ENCODE data around the gene MICU2. TPM values are rescaled to one million over a fixed set of nuclear protein-coding genes. Genes with fewer than 3 reads are reported as not detected.
"Not testable (repeated sequence)": the region's sequence is repeated elsewhere in the genome, so short reads cannot be mapped to it uniquely, and the experiment has no call there.

Gene MICU2
- total and polyA plus RNA-seq, 3 donors from 2014 or later, result 43.2 to 98.9 (median 81.1) TPM

GRCh38 chr13:21596722-21597121 is 7.2 kb downstream of the MICU2 start:
- no peaks in the 10 kb centered on the region for H3K9me3 ChIP-seq
- intact Hi-C loops (cut with DNase I; ENCODE audit: low total_unique reads), result no loop called here

GRCh38 chr13:21595546-21595822 is 8.5 kb downstream of the MICU2 start:
- Histone ChIP-seq H3K9me3 (no peaks in the 10 kb centered on the region), H3K36me3 (ENCODE audit: low read depth, missing control alignments) (no peaks in the 10 kb centered on the region), H3K27ac (no peak overlapping the region), H3K4me3 (no peak overlapping the region), H3K4me1 (no peaks in the 10 kb centered on the region), H3K27me3 (no peaks in the 10 kb centered on the region)
- intact Hi-C loops (cut with DNase I; ENCODE audit: low total_unique reads), result no loop called here
- no peak for TF ChIP-seq CTCF (IDR thresholded peaks at IDR 0.05)
- no peak for TF ChIP-seq POLR2A (IDR thresholded peaks at IDR 0.05)
- DNase-seq, result no peak

More at GRCh38 chr13:21596722-21597121, 7.2 kb downstream of the MICU2 start:
- H3K4me3 ChIP-seq, result no peak overlapping the region
- DNase-seq, result no peak
- H3K36me3 ChIP-seq (ENCODE audit: low read depth, missing control alignments), result no peaks in the 10 kb centered on the region
- H3K27ac ChIP-seq, result no peak overlapping the region
- no peak for TF ChIP-seq CTCF (IDR thresholded peaks at IDR 0.05)
- TF ChIP-seq POLR2A (IDR thresholded peaks at IDR 0.05), result no peak
- H3K27me3 ChIP-seq, result no peaks in the 10 kb centered on the region
- no peaks in the 10 kb centered on the region for H3K4me1 ChIP-seq

GRCh38 chr13:21594715-21595545 is 9.0 kb downstream of the MICU2 start:
- WGBS, 2 donors, result 64 to 92% methylated on average over 3 of the region's 3 CpGs
- intact Hi-C loops (cut with DNase I; ENCODE audit: low total_unique reads), result no loop called here

DNA sequence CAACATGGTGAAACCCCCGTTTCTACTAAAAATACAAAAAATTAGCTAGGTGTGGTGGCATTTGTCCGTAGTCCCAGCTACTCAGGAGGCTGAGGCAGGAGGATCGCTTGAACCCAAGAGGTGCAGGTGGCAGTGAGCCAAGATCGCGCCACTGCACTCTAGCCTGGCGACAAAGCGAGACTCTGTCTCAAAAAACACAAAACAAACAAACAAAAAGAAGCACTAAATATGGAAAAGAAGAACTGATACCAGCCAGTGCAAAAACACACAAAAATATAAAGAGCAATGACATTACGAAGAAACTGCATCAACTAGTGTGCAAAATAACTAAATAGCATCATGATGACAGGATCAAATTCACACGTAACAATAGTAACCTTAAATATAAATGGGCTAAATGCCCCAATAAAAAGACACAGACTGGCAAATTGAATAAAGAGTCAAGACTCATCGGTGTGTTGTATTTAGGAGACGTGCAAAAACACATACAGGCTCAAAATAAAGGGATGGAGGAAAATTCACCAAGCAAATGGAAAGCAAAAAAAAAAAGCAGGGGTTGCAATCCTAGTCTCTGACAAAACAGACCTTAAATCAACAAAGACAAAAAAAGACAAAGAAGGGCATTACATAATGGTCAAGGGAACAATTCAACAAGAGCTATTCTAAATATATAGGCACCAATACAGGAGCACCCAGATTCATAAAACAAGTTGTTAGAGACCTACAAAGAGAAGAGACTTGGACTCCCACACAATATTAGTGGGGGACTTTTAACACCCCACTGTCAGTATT is 13.1 kb downstream of the MICU2 start:
- H3K27me3 ChIP-seq; H3K27ac ChIP-seq; intact Hi-C loops (cut with DNase I; ENCODE audit: low total_unique reads); H3K4me3 ChIP-seq; H3K4me1 ChIP-seq; DNase-seq; H3K9me3 ChIP-seq; H3K36me3 ChIP-seq (ENCODE audit: low read depth, missing control alignments): not testable (repeated sequence)
- WGBS, 2 donors, result 93 to 96% methylated on average over 11 of the region's 11 CpGs

More at GRCh38 chr13:21594715-21595545, 9.0 kb downstream of the MICU2 start:
- H3K27ac ChIP-seq, result no peak overlapping the region
- H3K9me3 ChIP-seq, result no peaks in the 10 kb centered on the region
- TF ChIP-seq CTCF (IDR thresholded peaks at IDR 0.05) (no peak), POLR2A (IDR thresholded peaks at IDR 0.05) (no peak)
- no peaks in the 10 kb centered on the region for H3K36me3 ChIP-seq (ENCODE audit: low read depth, missing control alignments)
- DNase-seq, result no peak
- no peaks in the 10 kb centered on the region for H3K27me3 ChIP-seq
- no peaks in the 10 kb centered on the region for H3K4me1 ChIP-seq
- no peak overlapping the region for H3K4me3 ChIP-seq

DNA sequence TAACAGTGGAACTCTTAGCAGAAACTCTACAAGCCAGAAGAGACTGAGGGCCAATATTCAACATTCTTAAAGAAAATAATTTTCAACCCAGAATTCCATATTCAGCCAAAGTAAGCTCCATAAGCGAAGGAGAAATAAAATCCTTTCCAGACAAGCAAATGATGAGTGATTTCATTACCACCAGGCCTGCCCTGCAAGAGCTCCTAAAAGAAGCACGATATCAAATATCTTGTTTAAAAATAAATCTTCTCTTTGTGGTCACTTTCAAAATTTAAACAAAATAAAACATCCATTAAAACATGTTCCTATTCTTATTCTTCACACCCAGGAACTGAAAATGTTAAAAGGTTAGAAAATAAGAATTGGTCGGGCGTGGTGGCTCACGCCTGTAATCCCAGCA is 13.7 kb downstream of the MICU2 start:
- Histone ChIP-seq H3K4me3 (no peak overlapping the region), H3K36me3 (ENCODE audit: low read depth, missing control alignments) (no peaks in the 10 kb centered on the region), H3K4me1 (no peaks in the 10 kb centered on the region), H3K27me3 (no peaks in the 10 kb centered on the region), H3K27ac (no peak overlapping the region), H3K9me3 (no peaks in the 10 kb centered on the region)
- intact Hi-C loops (cut with DNase I; ENCODE audit: low total_unique reads), result no loop called here
- WGBS, 2 donors, result 93 to 97% methylated on average over 5 of the region's 5 CpGs
- DNase-seq, result no peak
- TF ChIP-seq CTCF (IDR thresholded peaks at IDR 0.05) (no peak), POLR2A (IDR thresholded peaks at IDR 0.05) (no peak)

GRCh38 chr13:21589510-21589909 is 14.5 kb downstream of the MICU2 start:
- H3K27me3 ChIP-seq; H3K4me3 ChIP-seq; intact Hi-C loops (cut with DNase I; ENCODE audit: low total_unique reads); H3K27ac ChIP-seq; H3K9me3 ChIP-seq; DNase-seq; H3K36me3 ChIP-seq (ENCODE audit: low read depth, missing control alignments); H3K4me1 ChIP-seq: not testable (repeated sequence)
- WGBS, 2 donors, result 95 to 96% methylated on average over 6 of the region's 6 CpGs

- WGBS, 2 donors, result 94 to 95% methylated on average over 5 of the region's 5 CpGs
- H3K4me1 ChIP-seq; H3K27ac ChIP-seq; H3K9me3 ChIP-seq; H3K4me3 ChIP-seq; H3K27me3 ChIP-seq; DNase-seq; intact Hi-C loops (cut with DNase I; ENCODE audit: low total_unique reads); H3K36me3 ChIP-seq (ENCODE audit: low read depth, missing control alignments): not testable (repeated sequence)
These were observed 15.6 kb downstream of the MICU2 start for GRCh38 chr13:21588411-21588810.
